HepG2 (cell line): ENCODE results near the gene ZNF582. TPM values are rescaled to one million over a fixed set of nuclear protein-coding genes. Genes with fewer than 3 reads are reported as not detected.

Experiments used
- ATAC-seq: fragments of 200-7000 bp; cut with Tn5 transposase; 3 replicates; pipeline ENCODE4 v1.9.1; 2020; ENCODE audit warnings: mild to moderate bottlenecking, moderate library complexity
- BruUV-seq: library from RNA; stranded (reverse); fragments of 400-500 nt; replicated peaks from 2 replicates; lab custom pipeline; 2021; lab: Mats Ljungman, UMichigan
- CTCF ChIA-PET: fragments of 300-600 bp; formaldehyde crosslinking; extraction: SDS; loops from one replicate; lab custom pipeline; 2021; ENCODE audit warnings: low total read pairs, inconsistent platforms, low intra/inter-chr PET ratio; lab: Yijun Ruan, JAX
- POLR2A ChIA-PET: fragments of 350-600 bp; sonication (Branson Sonifier 250); formaldehyde crosslinking; loops from one replicate; lab custom pipeline; 2020; ENCODE audit warnings: antibody characterized with exemption, inconsistent platforms; lab: Yijun Ruan, JAX
- DNase-seq: peaks from one replicate; pipeline ENCODE4 v3.0.0-alpha.2; 2015; ENCODE audit warnings: low spot score
- FAIRE-seq: peaks from 3 replicates; lab custom pipeline; 2011; peaks lifted over from hg19 to GRCh38; lab: Jason Lieb, UNC
- H2AFZ ChIP-seq: one replicate; pipeline ENCODE4 v1.6.1; 2011; ENCODE audit warnings: low read length, inconsistent platforms
- H3K27ac ChIP-seq: fragments of 300-600 bp; 3 replicates; pipeline ENCODE4 v1.8.0; 2011; ENCODE audit warnings: mixed run types, mild to moderate bottlenecking, mixed read lengths, low read length, inconsistent platforms; ENCODE audit not compliant: insufficient read depth; ENCODE audit errors: extremely low read length
- H3K27me3 ChIP-seq, 2 experiments: fragments of 200-600 bp in 1 of 2; 2 replicates in 1 of 2; 3 replicates in 1 of 2; pipeline versions ENCODE4 v1.6.0 to v1.8.0; 2011; ENCODE audit warnings: low read length in 2 of 2, mild to moderate bottlenecking in 2 of 2, moderate library complexity in 2 of 2, inconsistent platforms in 1 of 2; ENCODE audit not compliant: insufficient read depth in 2 of 2, control insufficient read depth in 1 of 2
- H3K36me3 ChIP-seq, 2 experiments: fragments of 200-600 bp in 1 of 2; replicated peaks in 1 of 2; 2 replicates in 1 of 2; 3 replicates in 1 of 2; pipeline versions ENCODE4 v1.5.1 to v1.8.0; 2011; ENCODE audit warnings: low read length in 2 of 2, inconsistent platforms in 1 of 2; ENCODE audit not compliant: insufficient read depth in 2 of 2, control insufficient read depth in 1 of 2
- H3K4me1 ChIP-seq: 2 replicates; pipeline ENCODE4 v1.5.1; 2012; ENCODE audit warnings: low read length, inconsistent platforms; ENCODE audit not compliant: insufficient read depth
- H3K4me2 ChIP-seq: 2 replicates; pipeline ENCODE4 v1.6.0; 2011; ENCODE audit warnings: low read depth, low read length, inconsistent platforms
- H3K4me3 ChIP-seq, 3 experiments: fragments of 200-600 bp in 1 of 3; sonication (generic), shearing (Covaris generic) in 1 of 3; replicated peaks in 1 of 3; 2 replicates each; pipeline ENCODE4 v1.5.1; 2011 to 2016; ENCODE audit warnings: low read length in 3 of 3, inconsistent platforms in 2 of 3, low read depth in 2 of 3, mild to moderate bottlenecking in 2 of 3, control low read depth in 1 of 3, mixed read lengths in 1 of 3; ENCODE audit not compliant: insufficient read depth in 1 of 3
- H3K79me2 ChIP-seq: one replicate; pipeline ENCODE4 v1.6.1; 2011; ENCODE audit warnings: low read length, inconsistent platforms; ENCODE audit not compliant: insufficient read depth
- H3K9ac ChIP-seq: 2 replicates; pipeline ENCODE4 v1.6.0; 2011; ENCODE audit warnings: mild to moderate bottlenecking, low read depth, low read length, inconsistent platforms; ENCODE audit not compliant: insufficient read depth
- H3K9me3 ChIP-seq: 2 replicates; pipeline ENCODE4 v1.5.1; 2012; ENCODE audit warnings: mild to moderate bottlenecking, low read length
- H4K20me1 ChIP-seq: 2 replicates; pipeline ENCODE4 v1.6.0; 2011; ENCODE audit warnings: inconsistent platforms, mild to moderate bottlenecking, low read length, moderate library complexity; ENCODE audit not compliant: insufficient read depth
- CENPBD1 ChIP-seq: sonication (generic); formaldehyde crosslinking; IDR thresholded peaks from 2 replicates; pipeline ENCODE4 v1.8.0; 2022; ENCODE audit warnings: missing genetic modification reagents, low read depth, mild to moderate bottlenecking, borderline replicate concordance
- DR1 ChIP-seq: sonication (generic); formaldehyde crosslinking; IDR thresholded peaks from 2 replicates; pipeline ENCODE4 v1.8.0; 2021; ENCODE audit warnings: mild to moderate bottlenecking, missing genetic modification reagents, inconsistent platforms
- ELF1 ChIP-seq: sonication (generic); formaldehyde crosslinking; IDR thresholded peaks from 2 replicates; pipeline ENCODE4 v1.4.0; 2020; ENCODE audit warnings: missing genetic modification reagents
- FOXK1 ChIP-seq: sonication (generic); formaldehyde crosslinking; IDR thresholded peaks from 2 replicates; pipeline ENCODE4 v1.4.0; 2020; ENCODE audit warnings: low read depth, missing genetic modification reagents, borderline replicate concordance
- KLF11 ChIP-seq: IDR thresholded peaks from 2 replicates; pipeline ENCODE4 v1.6.1; 2016; ENCODE audit warnings: missing compliant biosample characterization
- MLLT10 ChIP-seq: sonication (generic); formaldehyde crosslinking; IDR thresholded peaks from 2 replicates; pipeline ENCODE4 v1.4.0; 2020; ENCODE audit warnings: missing genetic modification reagents
- PAX8 ChIP-seq: sonication (generic); formaldehyde crosslinking; IDR thresholded peaks from 2 replicates; pipeline ENCODE4 v1.8.0; 2022; ENCODE audit warnings: mild to moderate bottlenecking, missing genetic modification reagents, borderline replicate concordance
- TCF7 ChIP-seq: sonication (generic); IDR thresholded peaks from 2 replicates; pipeline ENCODE4 v1.6.1; 2016; ENCODE audit warnings: antibody characterized with exemption, low read depth
- ZNF430 ChIP-seq: sonication (generic); formaldehyde crosslinking; IDR thresholded peaks from 2 replicates; pipeline ENCODE4 v1.9.0; 2021; ENCODE audit warnings: mild to moderate bottlenecking, missing genetic modification reagents
- ZNF7 ChIP-seq: IDR thresholded peaks from 2 replicates; pipeline ENCODE4 v1.6.1; 2016; ENCODE audit warnings: missing biosample characterization, missing genetic modification reagents
- WGBS: methylation state at CpG from one replicate; pipeline ENCODE4 v1.1.6; 2017; ENCODE audit warnings: low lambda C conversion rate; 5-methylcytosine and 5-hydroxymethylcytosine counted together
- in situ Hi-C: cut with HindIII; loops from 2 replicates; pipeline ENCODE4 v1.10.0; 2017; ENCODE audit warnings: low pct_unique_long_range_greater_than_20kb; ENCODE audit not compliant: extremely low pct_ligation_motif_present
- intact Hi-C: fragments of 100-400 bp; cut with micrococcal nuclease; formaldehyde crosslinking; loops from one replicate; pipeline ENCODE4 v1.10.0; 2022; ENCODE audit not compliant: unreplicated experiment
- polyA plus RNA-seq, 8 experiments: library from polyadenylated mRNA; depleted of rRNA in 3 of 8; stranded (reverse) in 7 of 8; unstranded in 1 of 8; fragments of >200 nt; fragmentation: Illumina TruSeq in 4 of 8; extraction: Trizol in 4 of 8; gene quantifications; 2 replicates each; pipeline versions ENCODE4 v1.2.1 to v1.2.3, GENCODE V29; 2011 to 2016; ENCODE audit warnings: low read depth in 4 of 8, missing spikeins in 1 of 8, mixed read lengths in 1 of 8; ENCODE audit not compliant: insufficient read depth in 1 of 8
- total RNA-seq, 5 experiments: library from RNA; depleted of rRNA; stranded (reverse); fragments of >200 nt; fragmentation: Illumina TruSeq; extraction: Trizol; gene quantifications; 2 replicates each; pipeline ENCODE4 v1.2.3, GENCODE V29; 2016; ENCODE audit warnings: low read depth in 1 of 5
- TF ChIP-seq, protein P1 (sequence below): sonication (generic); formaldehyde crosslinking; conservative IDR thresholded peaks from 2 replicates; pipeline ENCODE4 v1.4.0; 2020; ENCODE audit warnings: mild to moderate bottlenecking, missing genetic modification reagents, moderate library complexity
- TF ChIP-seq, protein P2 (sequence below): sonication (generic); formaldehyde crosslinking; IDR thresholded peaks from 2 replicates; pipeline ENCODE4 v1.4.0; 2020; ENCODE audit warnings: missing genetic modification reagents
- TF ChIP-seq, protein P3 (sequence below): sonication (generic); formaldehyde crosslinking; IDR thresholded peaks from 2 replicates; pipeline ENCODE4 v1.5.1; 2020; ENCODE audit warnings: missing genetic modification reagents, mild to moderate bottlenecking, borderline replicate concordance

ZNF582 gene
- total and polyA plus RNA-seq, 2 of the 13 experiments (the other 11 are each of a cell fraction or from before 2014, with no cell fraction given), result 0.83 to 1.6 TPM

DNA sequence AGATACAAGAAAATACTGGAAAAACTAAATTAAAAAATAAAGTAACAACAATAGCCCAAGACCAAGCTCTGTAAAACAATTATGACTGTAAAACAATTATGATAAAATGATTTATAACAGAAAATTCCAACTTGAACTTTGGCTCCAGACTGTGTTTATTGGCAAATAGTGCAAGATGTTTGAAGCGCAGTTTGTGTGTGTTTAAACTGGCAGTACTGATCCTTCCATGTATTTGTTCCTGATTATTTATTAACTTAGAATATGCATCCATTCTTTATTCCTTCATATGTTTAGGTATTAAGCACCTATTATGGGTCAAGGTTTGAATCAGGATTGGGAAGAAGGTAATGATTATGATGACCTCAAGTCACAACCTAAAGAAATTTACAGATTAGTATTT, 37.8 kb downstream of the ZNF582 start (continued):
- TF ChIP-seq, protein P1, sequence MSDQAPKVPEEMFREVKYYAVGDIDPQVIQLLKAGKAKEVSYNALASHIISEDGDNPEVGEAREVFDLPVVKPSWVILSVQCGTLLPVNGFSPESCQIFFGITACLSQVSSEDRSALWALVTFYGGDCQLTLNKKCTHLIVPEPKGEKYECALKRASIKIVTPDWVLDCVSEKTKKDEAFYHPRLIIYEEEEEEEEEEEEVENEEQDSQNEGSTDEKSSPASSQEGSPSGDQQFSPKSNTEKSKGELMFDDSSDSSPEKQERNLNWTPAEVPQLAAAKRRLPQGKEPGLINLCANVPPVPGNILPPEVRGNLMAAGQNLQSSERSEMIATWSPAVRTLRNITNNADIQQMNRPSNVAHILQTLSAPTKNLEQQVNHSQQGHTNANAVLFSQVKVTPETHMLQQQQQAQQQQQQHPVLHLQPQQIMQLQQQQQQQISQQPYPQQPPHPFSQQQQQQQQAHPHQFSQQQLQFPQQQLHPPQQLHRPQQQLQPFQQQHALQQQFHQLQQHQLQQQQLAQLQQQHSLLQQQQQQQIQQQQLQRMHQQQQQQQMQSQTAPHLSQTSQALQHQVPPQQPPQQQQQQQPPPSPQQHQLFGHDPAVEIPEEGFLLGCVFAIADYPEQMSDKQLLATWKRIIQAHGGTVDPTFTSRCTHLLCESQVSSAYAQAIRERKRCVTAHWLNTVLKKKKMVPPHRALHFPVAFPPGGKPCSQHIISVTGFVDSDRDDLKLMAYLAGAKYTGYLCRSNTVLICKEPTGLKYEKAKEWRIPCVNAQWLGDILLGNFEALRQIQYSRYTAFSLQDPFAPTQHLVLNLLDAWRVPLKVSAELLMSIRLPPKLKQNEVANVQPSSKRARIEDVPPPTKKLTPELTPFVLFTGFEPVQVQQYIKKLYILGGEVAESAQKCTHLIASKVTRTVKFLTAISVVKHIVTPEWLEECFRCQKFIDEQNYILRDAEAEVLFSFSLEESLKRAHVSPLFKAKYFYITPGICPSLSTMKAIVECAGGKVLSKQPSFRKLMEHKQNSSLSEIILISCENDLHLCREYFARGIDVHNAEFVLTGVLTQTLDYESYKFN (CRISPR knock-in tag), result peak; percentile 90
- peak; percentile 64 for TF ChIP-seq TCF7
- TF ChIP-seq, protein P2, sequence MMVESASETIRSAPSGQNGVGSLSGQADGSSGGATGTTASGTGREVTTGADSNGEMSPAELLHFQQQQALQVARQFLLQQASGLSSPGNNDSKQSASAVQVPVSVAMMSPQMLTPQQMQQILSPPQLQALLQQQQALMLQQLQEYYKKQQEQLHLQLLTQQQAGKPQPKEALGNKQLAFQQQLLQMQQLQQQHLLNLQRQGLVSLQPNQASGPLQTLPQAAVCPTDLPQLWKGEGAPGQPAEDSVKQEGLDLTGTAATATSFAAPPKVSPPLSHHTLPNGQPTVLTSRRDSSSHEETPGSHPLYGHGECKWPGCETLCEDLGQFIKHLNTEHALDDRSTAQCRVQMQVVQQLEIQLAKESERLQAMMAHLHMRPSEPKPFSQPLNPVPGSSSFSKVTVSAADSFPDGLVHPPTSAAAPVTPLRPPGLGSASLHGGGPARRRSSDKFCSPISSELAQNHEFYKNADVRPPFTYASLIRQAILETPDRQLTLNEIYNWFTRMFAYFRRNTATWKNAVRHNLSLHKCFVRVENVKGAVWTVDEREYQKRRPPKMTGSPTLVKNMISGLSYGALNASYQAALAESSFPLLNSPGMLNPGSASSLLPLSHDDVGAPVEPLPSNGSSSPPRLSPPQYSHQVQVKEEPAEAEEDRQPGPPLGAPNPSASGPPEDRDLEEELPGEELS (CRISPR knock-in tag), result peak; percentile 59

GRCh38 chr19:56351208-56351607, 42.1 kb downstream of the ZNF582 start:
- no peaks in the 10 kb centered on the region for H3K9me3 ChIP-seq
- TF ChIP-seq PAX8, result no peak
- TF ChIP-seq CENPBD1 (CRISPR knock-in tag), result no peak
- no peak for TF ChIP-seq ELF1 (CRISPR knock-in tag)
- no peak for TF ChIP-seq ZNF430
- TF ChIP-seq, protein P3, sequence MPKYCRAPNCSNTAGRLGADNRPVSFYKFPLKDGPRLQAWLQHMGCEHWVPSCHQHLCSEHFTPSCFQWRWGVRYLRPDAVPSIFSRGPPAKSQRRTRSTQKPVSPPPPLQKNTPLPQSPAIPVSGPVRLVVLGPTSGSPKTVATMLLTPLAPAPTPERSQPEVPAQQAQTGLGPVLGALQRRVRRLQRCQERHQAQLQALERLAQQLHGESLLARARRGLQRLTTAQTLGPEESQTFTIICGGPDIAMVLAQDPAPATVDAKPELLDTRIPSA (CRISPR knock-in tag), result no peak
- no peak for TF ChIP-seq KLF11
- no peak for TF ChIP-seq DR1 (CRISPR knock-in tag)
- no peak for TF ChIP-seq ZNF7 (CRISPR knock-in tag)
- TF ChIP-seq FOXK1 (CRISPR knock-in tag), result no peak
- TF ChIP-seq MLLT10, result no peak
- TF ChIP-seq, all 625 proteins: peak for 0
- in situ Hi-C loops, result no loop called here
- H3K4me2 ChIP-seq, result no peak overlapping the region
- no peak overlapping the region for H3K4me3 ChIP-seq
- CTCF ChIA-PET, result interaction anchor here (1.0 to 1.7 kb wide), 2 partner anchors 42 to 285 kb away, joined by 3 to 6 read pairs; no protein-coding TSS in a partner anchor
- H3K27ac ChIP-seq, result no peak overlapping the region
- no peak for ATAC-seq
- intact Hi-C loops, result no loop called here
- H3K79me2 ChIP-seq, result no peaks in the 10 kb centered on the region
- H3K36me3 ChIP-seq, result no peaks in the 10 kb centered on the region
- POLR2A ChIA-PET, result no interaction called here
- no peak for FAIRE-seq
- 57% methylated on average over 6 of the region's 6 CpGs for WGBS
- no peaks in the 10 kb centered on the region for H4K20me1 ChIP-seq
- H3K4me1 ChIP-seq, result peaks cover 32% of the 10 kb centered on the region
- no peak overlapping the region for H2AFZ ChIP-seq
- H3K27me3 ChIP-seq, result no peaks in the 10 kb centered on the region
- no peak for DNase-seq
- no peak overlapping the region for H3K9ac ChIP-seq
- no TSS peak for BruUV-seq
